GM19023 (cell line): ENCODE measurements around the gene CHERP.
"Not testable (repeated sequence)": the region's sequence is repeated elsewhere in the genome, so short reads cannot be mapped to it uniquely, and the experiment has no call there.

Experiments used
- ATAC-seq: cut with Tn5 transposase; IDR thresholded peaks from one replicate; pipeline ENCODE4 v1.9.1; 2021; ENCODE audit warnings: mild to moderate bottlenecking, moderate library complexity; ENCODE audit not compliant: unreplicated experiment

The CHERP gene

DNA sequence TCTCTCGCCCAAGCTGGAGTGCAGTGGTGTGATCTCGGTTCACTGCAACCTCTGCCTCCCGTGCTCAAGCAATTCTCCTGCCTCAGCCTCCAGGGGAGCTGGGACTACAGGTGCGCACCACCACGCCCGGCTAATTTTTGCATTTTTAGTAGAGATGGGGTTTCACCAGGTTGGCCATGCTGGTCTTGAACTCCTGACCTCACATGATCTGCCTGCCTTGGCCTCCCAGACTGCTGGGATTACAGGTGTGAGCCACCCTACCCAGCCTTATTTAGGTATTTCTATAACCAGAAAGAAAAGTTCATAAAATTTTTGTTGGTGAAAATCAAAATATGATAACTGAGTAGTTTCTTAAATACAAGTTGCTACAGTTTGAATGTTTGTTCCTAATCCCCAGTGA lies 1.5 kb upstream of the CHERP start:
- not testable (repeated sequence) for ATAC-seq

GRCh38 chr19:16542910-16543472 lies 754 bp upstream of the CHERP start:
- ATAC-seq = no peak

DNA sequence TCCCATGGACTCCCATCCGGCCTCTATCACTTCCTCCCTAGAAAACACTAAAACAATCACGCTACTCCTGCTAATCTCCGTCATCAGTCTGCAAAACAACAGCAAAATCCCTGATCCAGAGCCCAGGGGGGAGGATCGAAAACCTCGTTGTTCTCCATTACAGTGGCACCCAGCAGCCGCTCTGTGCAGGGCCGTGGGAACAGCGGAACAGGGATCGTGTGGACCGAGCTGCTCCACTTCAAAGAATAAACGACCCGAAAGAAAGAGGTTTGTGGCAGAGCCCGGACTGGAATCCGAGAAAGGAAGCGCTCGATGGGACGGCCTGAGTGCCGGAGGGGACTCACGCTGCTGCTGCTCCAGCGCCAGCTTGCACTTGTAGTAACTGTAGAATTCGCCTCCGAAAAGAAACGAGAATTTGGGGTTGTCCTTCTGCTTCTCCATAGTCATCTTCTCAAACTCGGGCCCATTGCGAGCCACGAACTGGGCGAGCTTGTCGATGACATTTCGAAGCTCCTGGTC lies 652 bp downstream of the CHERP start:
- no peak for ATAC-seq

GRCh38 chr19:16540948-16541347 lies 1.3 kb downstream of the CHERP start:
- ATAC-seq = no peak

- no peak for ATAC-seq
Measured at GRCh38 chr19:16537111-16537510, 5.1 kb downstream of the CHERP start.

DNA sequence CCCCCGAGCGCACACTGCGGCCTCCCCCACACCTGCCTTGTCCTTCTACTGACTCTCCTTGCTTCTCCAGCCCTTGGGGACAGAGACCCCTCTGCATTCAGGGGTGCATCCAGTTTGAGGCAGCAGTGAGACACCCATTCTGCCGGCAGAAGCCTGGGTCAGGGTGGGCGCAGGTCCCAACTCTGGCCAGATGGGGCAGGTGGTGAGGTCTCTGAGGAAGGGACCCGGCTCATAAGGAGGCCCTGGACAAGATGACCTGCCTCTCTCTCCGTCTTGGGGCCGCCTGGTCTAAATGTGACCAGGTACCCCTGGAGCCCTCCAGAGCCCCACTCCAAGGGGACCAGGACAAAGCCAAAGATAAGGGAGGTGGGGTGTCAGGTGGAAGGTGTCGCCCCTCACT lies 6.1 kb downstream of the CHERP start:
- no peak for ATAC-seq

DNA sequence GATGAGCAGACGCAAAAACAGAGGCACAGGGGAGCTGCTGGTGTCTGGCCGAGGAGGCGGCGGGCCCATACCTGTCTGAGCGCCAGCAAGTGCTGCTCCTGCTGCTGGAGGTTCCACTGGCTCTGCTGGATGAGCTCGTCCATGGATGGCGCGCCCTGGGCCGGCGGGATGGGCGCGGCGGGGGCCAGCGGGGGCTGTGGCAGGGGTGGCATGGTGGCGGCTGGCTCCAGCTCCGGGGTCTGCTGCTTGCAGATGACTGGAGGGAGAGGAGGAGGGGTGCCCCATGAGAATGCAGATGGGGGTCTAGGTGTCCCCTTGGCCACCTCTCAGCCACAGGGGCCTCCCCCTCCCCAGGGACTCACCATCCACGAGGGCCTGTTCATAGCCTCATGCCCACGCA lies 6.9 kb downstream of the CHERP start:
- ATAC-seq = no peak

DNA sequence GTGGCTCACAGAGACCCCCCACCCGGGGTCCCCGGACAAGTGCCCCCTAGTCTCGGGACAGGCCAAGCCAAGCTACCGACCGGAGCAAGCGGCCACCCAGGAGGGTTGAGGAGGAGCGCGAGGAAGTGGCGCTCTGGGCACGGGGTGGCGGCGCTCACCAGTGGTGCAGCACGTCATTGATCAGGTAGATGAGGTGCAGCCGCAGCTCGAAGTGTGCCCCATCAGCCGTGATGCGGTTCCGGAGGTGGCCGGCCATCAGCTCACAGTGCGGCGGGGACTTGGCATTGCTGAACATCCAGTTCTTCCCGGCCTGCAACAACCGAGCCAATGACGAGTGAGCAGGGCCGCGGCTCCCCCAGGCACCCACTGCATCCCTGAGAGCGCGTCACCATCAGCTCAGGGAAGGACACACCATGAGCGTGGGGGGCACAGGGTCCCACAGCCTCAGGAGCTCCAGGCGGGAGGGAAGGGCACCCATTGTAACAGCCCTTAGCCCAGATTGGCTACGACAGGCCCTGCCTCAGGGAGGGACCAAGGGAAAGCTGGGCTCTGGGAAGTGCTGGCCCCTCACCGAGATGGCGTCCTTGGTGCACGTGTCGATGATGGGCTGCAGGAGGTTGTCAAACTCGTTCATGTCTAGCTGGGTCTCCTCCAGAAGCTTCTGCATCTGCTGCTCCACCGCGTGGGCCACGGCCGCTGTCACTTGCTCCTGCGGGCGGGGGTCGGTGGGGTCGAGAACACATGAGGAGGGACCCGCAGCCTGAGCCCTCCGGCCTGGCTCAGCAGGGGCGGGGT lies 9.6 kb downstream of the CHERP start:
- no peak for ATAC-seq

DNA sequence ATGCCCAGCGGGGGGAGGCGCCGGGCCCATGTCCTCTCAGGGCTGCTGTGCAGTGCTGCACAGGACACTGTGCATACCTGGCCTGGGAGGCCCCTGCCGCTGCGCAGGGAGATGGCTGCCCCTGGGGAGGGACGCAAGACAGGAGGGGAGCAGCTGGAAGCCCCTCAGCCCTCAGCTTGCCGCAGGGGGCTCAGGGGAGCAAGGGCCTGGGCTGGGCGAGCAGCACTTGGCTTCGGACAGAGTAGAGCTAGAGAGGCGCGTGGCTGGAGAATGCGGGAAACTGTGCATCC lies 10.9 kb downstream of the CHERP start:
- ATAC-seq = no peak

DNA sequence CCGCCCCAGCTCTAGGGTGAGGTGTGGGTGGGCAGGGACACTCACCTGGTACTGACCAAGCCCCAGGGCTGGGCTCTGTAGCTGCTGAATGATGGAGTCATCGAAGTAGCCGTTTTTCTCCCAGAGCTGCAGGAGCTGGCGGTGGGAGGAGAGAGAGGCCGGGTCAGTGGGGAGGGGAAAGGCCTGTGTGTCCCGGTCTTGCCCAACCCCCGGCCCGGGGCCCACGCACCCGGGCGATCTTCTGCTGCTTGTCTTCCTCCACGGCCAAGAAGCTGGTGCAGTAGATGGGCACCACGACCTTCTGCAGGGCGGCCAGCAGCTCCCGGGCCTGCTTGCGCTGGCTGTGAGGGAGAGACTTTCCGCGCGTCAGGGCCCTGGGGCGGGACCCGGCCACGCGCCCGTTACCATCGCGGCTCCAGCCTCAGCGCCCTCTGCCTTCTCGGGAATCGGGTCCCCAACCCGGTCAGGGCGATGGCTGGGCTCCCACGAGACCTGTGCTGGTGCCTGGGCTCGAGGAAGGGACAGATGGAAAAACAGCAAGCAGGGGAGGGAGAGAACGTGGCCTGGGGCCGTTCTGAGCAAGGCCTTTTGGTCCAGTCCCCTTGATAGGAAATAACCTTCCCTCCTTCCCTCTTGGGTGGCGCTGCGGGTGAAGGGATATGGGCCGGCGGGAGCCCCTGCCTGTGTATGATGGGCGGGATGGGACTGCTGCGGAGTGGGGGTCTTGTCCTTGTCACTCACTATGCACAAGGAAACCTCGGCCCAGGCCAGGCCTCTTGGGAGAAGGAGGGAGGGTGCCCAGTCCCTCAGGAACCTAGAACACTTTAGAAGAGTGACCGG lies 11.5 kb downstream of the CHERP start:
- no peak for ATAC-seq

DNA sequence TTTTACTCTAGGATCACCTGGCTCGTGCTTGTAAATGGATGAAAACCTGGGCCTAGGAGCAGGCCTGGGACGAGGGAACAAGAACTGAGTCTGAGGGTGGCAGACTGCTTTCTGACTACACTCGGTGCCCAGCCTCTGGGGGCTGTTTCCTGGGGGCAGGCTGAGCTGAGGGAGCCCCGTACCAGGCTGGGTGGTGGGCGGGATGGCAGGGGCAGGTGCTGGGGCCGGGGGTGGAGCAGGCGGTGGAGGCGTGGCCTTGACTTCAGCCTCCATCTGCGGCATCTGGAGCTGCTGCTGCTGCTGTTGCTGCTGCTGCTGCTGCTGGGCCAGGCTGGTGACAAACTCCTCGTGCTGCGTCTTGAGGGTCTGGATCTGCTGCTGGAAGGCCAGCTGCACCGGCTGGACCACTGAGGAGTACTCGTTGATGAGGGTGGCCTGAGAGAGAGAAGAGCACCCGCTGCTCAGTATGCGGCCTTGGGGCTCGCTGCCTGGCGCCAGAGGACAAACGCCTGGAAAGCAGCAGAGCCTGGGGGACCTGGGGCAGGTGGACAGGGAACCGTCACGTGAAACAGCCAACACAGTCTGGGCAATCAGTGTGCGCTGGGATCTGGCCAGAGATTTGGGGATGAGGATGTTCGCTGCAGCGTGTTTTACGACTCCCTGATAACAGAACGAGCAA lies 12.6 kb downstream of the CHERP start:
- no peak for ATAC-seq

- no peak for ATAC-seq
Measured at GRCh38 chr19:16527971-16528521, 14.2 kb downstream of the CHERP start.

GRCh38 chr19:16527334-16527935 lies 14.8 kb downstream of the CHERP start:
- ATAC-seq = no peak

DNA sequence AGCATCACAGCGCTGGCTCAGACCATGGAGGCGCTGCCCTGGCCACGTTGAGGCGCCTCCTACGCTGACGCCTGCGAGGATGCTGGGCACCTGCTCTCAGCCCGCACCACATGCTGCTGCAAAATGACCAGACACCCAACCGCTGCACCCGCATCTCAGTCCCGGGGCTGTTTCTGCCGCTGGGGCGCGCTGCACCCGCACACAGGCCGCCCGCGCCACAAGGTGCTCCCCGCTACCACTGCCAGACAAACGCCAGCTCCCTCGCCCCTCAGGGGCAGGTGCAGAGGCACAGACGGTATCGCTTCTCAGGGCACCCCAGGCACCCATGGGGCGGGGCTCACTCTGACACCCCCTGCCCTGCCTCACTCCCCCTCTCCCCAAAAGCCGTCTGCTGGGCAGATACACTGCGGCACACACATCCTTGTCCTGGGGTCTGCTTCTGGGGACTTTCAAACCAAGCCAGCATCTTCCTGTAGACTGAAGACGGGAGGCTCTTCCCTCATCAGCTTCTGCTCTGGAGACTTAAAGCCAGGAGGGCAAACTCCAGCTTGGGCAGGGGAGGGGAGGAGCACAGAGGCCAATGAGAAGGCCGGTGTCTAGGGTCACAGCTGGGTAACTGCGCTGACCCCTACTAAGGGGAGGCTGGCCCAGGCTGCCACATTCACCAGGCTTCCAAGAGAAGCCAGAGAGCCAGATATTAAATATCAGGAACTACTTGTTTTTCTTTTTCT lies 16.3 kb downstream of the CHERP start:
- ATAC-seq = no peak

DNA sequence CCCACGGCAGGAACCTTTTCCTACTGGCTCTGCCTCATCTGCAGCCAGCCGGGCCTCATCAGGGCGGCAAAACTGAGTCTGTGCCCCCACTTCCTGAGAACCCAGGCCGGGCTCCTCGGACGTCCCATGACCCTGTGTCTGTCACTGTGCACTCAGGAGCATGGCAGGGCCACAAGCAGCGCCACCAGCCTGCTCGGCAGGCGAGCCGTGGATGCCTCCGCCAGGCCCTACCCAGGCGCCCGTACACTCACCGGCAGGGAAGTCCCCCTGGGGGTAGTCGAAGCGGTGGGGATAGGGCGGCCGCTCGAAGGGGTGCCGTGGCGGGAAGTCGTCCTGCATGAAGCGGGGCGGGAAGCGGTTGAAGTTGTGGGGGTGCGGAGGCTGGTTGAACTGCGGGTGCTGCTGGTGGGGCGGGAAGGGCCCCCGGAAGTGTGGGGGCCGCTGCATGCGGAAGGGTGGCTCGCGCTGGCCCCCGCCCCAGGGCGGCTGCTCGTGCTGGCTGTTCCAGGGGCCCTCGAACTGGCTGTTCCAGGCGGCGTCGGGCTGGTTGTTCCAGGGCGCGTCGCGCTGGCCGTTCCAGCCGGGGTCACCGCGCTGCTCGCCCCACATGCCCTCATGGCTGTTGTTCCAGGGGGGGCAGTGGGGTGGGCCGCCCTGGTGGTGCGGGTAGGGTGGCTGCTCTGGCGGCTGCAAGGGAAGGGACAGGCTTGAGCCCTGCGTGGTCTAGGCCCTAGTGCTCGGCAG lies 17.1 kb downstream of the CHERP start:
- ATAC-seq = no peak

DNA sequence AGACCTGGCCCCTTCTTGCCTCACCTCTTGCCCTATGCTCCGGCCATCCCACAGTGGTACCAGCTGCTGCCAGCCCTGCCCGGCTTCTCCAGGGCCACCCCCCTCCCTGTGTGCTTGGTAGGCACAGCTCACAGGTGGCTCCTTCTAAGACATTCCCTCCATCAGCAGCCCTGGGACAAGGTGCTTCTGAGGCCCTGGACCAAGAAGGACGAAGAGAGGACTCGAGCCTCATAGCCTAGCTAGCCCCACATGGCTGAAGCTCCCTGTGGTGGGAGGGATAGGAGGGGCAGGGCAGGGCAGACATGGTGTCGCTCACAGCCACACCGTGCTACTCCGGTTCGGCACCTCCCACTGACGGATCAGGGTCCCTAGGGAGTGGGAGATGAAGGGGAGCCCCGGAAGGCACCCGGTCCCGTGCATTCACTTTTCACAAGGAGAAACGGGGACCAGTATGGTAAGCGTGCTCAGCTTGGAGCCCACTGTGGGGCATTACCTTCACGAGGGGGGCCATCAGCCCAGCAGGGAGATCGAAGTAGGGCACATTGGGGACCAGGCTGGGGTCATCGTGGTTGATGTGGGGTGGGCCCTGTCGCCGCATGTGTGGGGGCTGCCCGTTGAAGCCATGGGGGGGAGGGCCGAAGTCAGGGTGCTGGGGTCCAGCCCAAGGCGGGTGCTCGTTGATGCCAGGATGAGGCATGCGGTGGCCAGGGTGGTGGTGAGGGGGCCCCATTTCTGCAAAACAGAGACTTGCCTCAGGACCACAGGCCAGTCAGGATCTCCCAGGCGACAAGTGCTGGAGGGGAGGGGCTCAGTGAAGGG lies 19.5 kb downstream of the CHERP start:
- ATAC-seq = no peak

- no peak for ATAC-seq
Measured at GRCh38 chr19:16521715-16522289, 20.4 kb downstream of the CHERP start.

- no peak for ATAC-seq
Measured at GRCh38 chr19:16520986-16521624, 21.1 kb downstream of the CHERP start.
